H9 (cell line): ENCODE data around the gene LPP. TPM values are rescaled to one million over a fixed set of nuclear protein-coding genes. Genes with fewer than 3 reads are reported as not detected.

Experiments used
- DNase-seq: peaks from one replicate; pipeline ENCODE4 v3.0.0-alpha.2; 2017
- H2AFZ ChIP-seq: one replicate; pipeline ENCODE4 v1.6.1; 2013; ENCODE audit warnings: mild to moderate bottlenecking, low read length, control low read depth, moderate library complexity
- H2AK5ac ChIP-seq: 2 replicates; pipeline ENCODE4 v1.6.1; 2013; ENCODE audit warnings: low read length, control low read depth, mixed read lengths; ENCODE audit not compliant: insufficient read length
- H2BK120ac ChIP-seq: one replicate; pipeline ENCODE4 v1.6.1; 2013; ENCODE audit warnings: low read depth, mild to moderate bottlenecking, low read length, control low read depth, inconsistent platforms; ENCODE audit not compliant: poor library complexity, severe bottlenecking
- H2BK12ac ChIP-seq: 2 replicates; pipeline ENCODE4 v1.6.1; 2013; ENCODE audit warnings: low read length, control low read depth, mixed read lengths, low read depth; ENCODE audit not compliant: insufficient read length
- H2BK15ac ChIP-seq: 2 replicates; pipeline ENCODE4 v1.6.1; 2013; ENCODE audit warnings: low read depth, low read length, control low read depth
- H2BK20ac ChIP-seq: one replicate; pipeline ENCODE4 v1.6.1; 2013; ENCODE audit warnings: low read depth, mild to moderate bottlenecking, low read length, control low read depth, inconsistent platforms; ENCODE audit not compliant: poor library complexity, severe bottlenecking
- H2BK5ac ChIP-seq: 2 replicates; pipeline ENCODE4 v1.6.1; 2013; ENCODE audit warnings: low read length, control low read depth, mixed read lengths; ENCODE audit not compliant: insufficient read length
- H3K14ac ChIP-seq: 2 replicates; pipeline ENCODE4 v1.6.1; 2013; ENCODE audit warnings: low read length, control low read depth; ENCODE audit not compliant: insufficient read depth
- H3K18ac ChIP-seq: 2 replicates; pipeline ENCODE4 v1.6.1; 2013; ENCODE audit warnings: low read depth, mild to moderate bottlenecking, mixed read lengths, low read length, control low read depth; ENCODE audit not compliant: insufficient read length
- H3K23ac ChIP-seq: 2 replicates; pipeline ENCODE4 v1.6.1; 2013; ENCODE audit warnings: low read length, control low read depth, mixed read lengths, low read depth; ENCODE audit not compliant: insufficient read length
- H3K23me2 ChIP-seq: 2 replicates; pipeline ENCODE4 v1.6.1; 2013; ENCODE audit warnings: low read depth, mild to moderate bottlenecking, mixed read lengths, low read length, control low read depth; ENCODE audit not compliant: insufficient read length, poor library complexity, severe bottlenecking
- H3K27ac ChIP-seq: 2 replicates; pipeline ENCODE4 v1.5.1; 2013; ENCODE audit warnings: low read length, control low read depth, mixed read lengths, low read depth; ENCODE audit not compliant: insufficient read length
- H3K27me3 ChIP-seq: 2 replicates; pipeline ENCODE4 v1.6.1; 2013; ENCODE audit warnings: low read length, control low read depth, inconsistent platforms; ENCODE audit not compliant: insufficient read depth
- H3K4ac ChIP-seq: 2 replicates; pipeline ENCODE4 v1.6.1; 2013; ENCODE audit warnings: low read depth, mild to moderate bottlenecking, control low read depth, inconsistent platforms, low read length, moderate library complexity
- H3K4me1 ChIP-seq: 2 replicates; pipeline ENCODE4 v1.6.1; 2013; ENCODE audit warnings: low read length, control low read depth, inconsistent platforms; ENCODE audit not compliant: insufficient read depth
- H3K4me2 ChIP-seq: 2 replicates; pipeline ENCODE4 v1.6.1; 2013; ENCODE audit warnings: low read length, control low read depth, mixed read lengths; ENCODE audit not compliant: insufficient read length, insufficient read depth
- H3K56ac ChIP-seq: 2 replicates; pipeline ENCODE4 v1.6.1; 2013; ENCODE audit warnings: low read depth, mild to moderate bottlenecking, mixed read lengths, low read length, control low read depth; ENCODE audit not compliant: insufficient read length
- H3K79me1 ChIP-seq: 2 replicates; pipeline ENCODE4 v1.6.1; 2013; ENCODE audit warnings: low read depth, mild to moderate bottlenecking, moderate library complexity, low read length, control low read depth, inconsistent platforms; ENCODE audit not compliant: insufficient read depth, poor library complexity, severe bottlenecking
- H3K79me2 ChIP-seq: 2 replicates; pipeline ENCODE4 v1.6.1; 2013; ENCODE audit warnings: low read length, control low read depth, inconsistent platforms; ENCODE audit not compliant: insufficient read depth
- H3K9ac ChIP-seq: 2 replicates; pipeline ENCODE4 v1.6.1; 2013; ENCODE audit warnings: low read length, control low read depth, mixed read lengths; ENCODE audit not compliant: insufficient read length; ENCODE audit errors: extremely low read depth
- H3K9me3 ChIP-seq: one replicate; pipeline ENCODE4 v1.6.1; 2013; ENCODE audit warnings: low read depth, low read length, inconsistent platforms; ENCODE audit not compliant: control insufficient read depth
- H3T11ph ChIP-seq: one replicate; pipeline ENCODE4 v1.6.1; 2013; ENCODE audit warnings: mild to moderate bottlenecking, low read length, control low read depth, inconsistent platforms
- H4K20me1 ChIP-seq: one replicate; pipeline ENCODE4 v1.6.1; 2013; ENCODE audit not compliant: control insufficient read depth, insufficient read length, insufficient read depth
- H4K5ac ChIP-seq: 2 replicates; pipeline ENCODE4 v1.6.1; 2013; ENCODE audit warnings: low read depth, mild to moderate bottlenecking, mixed read lengths, low read length, control low read depth; ENCODE audit not compliant: insufficient read length
- H4K8ac ChIP-seq: replicated peaks from 2 replicates; pipeline ENCODE4 v1.6.1; 2013; ENCODE audit warnings: low read length, control low read depth, mixed read lengths, low read depth; ENCODE audit not compliant: insufficient read length
- H4K91ac ChIP-seq: 2 replicates; pipeline ENCODE4 v1.6.1; 2013; ENCODE audit warnings: low read depth, mild to moderate bottlenecking, moderate library complexity, mixed read lengths, low read length, control low read depth; ENCODE audit not compliant: insufficient read length
- H3K27ac Mint-ChIP-seq, 3 experiments: 2 replicates in 2 of 3; 3 replicates in 1 of 3; pipeline ENCODE4 v1.8.0; 2020 to 2021; ENCODE audit warnings: mixed read lengths in 3 of 3, mild to moderate bottlenecking in 1 of 3, moderate library complexity in 1 of 3
- H3K27me3 Mint-ChIP-seq: 2 replicates; pipeline ENCODE4 v1.8.0; 2021; ENCODE audit warnings: low read depth, mild to moderate bottlenecking, moderate library complexity, mixed read lengths
- H3K36me3 Mint-ChIP-seq, 3 experiments: 2 replicates in 2 of 3; 3 replicates in 1 of 3; pipeline ENCODE4 v1.8.0; 2020 to 2021; ENCODE audit warnings: low read depth in 3 of 3, mixed read lengths in 3 of 3; ENCODE audit not compliant: insufficient read depth in 1 of 3
- H3K4me1 Mint-ChIP-seq, 2 experiments: 2 replicates each; pipeline ENCODE4 v1.8.0; 2020; ENCODE audit warnings: mixed read lengths in 2 of 2
- H3K4me3 Mint-ChIP-seq, 2 experiments: 2 replicates in 1 of 2; 3 replicates in 1 of 2; pipeline ENCODE4 v1.8.0; 2020 to 2021; ENCODE audit warnings: mild to moderate bottlenecking in 2 of 2, mixed read lengths in 2 of 2, moderate library complexity in 1 of 2
- H3K9me3 Mint-ChIP-seq, 2 experiments: 2 replicates in 1 of 2; 3 replicates in 1 of 2; pipeline ENCODE4 v1.8.0; 2020; ENCODE audit warnings: mild to moderate bottlenecking in 2 of 2, mixed read lengths in 2 of 2, moderate library complexity in 1 of 2
- CTCF ChIP-seq: fragments of 200-600 bp; sonication (generic); conservative IDR thresholded peaks from 3 replicates; pipeline ENCODE4 v1.8.0; 2021; ENCODE audit warnings: antibody characterized with exemption, mild to moderate bottlenecking
- WGBS: extraction: QIAGEN DNeasy Blood & Tissue Kit; methylation state at CpG from one replicate; pipeline ENCODE4 v1.1.7; 2013; ENCODE audit warnings: missing lambda C conversion rate, low lambda C conversion rate, mixed read lengths; ENCODE audit not compliant: insufficient read length; ENCODE audit errors: extremely low coverage; 5-methylcytosine and 5-hydroxymethylcytosine counted together
- total RNA-seq: library from RNA; stranded (reverse); gene quantifications from 2 replicates; pipeline ENCODE4 v1.2.1, GENCODE V29; 2021

LPP gene
- total RNA-seq, 1 experiment from 2014 or later: 64.6 TPM

GRCh38 chr3:188518835-188519452 is 365.0 kb downstream of the LPP start:
- H3K23me2 ChIP-seq: no peaks in the 10 kb centered on the region
- H3K4ac ChIP-seq: no peak overlapping the region
- H3K9me3 ChIP-seq: no peaks in the 10 kb centered on the region
- no peak overlapping the region for H2BK15ac ChIP-seq
- no peak overlapping the region for H3K56ac ChIP-seq
- no peaks in the 10 kb centered on the region for H3K27me3 ChIP-seq
- no peaks in the 10 kb centered on the region for H3K27me3 Mint-ChIP-seq
- no peaks in the 10 kb centered on the region for H3K4me1 ChIP-seq
- no peak overlapping the region for H4K5ac ChIP-seq
- H2AFZ ChIP-seq: no peak overlapping the region
- H4K20me1 ChIP-seq: no peaks in the 10 kb centered on the region
- H3K27ac ChIP-seq: no peak overlapping the region
- no peak overlapping the region for H4K8ac ChIP-seq
- no peak for DNase-seq
- H3K4me1 Mint-ChIP-seq: peaks cover 11 to 22% of the 10 kb centered on the region in 2 experiments
- H3K79me1 ChIP-seq: peaks cover under 1% of the 10 kb centered on the region
- TF ChIP-seq CTCF: no peak
- no peak overlapping the region for H2BK20ac ChIP-seq
- no CpG with 5 or more reads among the region's 6 CpGs for WGBS
- no peak overlapping the region for H3K4me3 Mint-ChIP-seq
- no peak overlapping the region for H2BK5ac ChIP-seq
- H2AK5ac ChIP-seq: no peak overlapping the region
- no peak overlapping the region for H3T11ph ChIP-seq
- H3K9me3 Mint-ChIP-seq: 0 out of 5 replicates have a peak, but pooled peaks cover 0 to 2% of the 10 kb centered on the region in 2 experiments
- H3K23ac ChIP-seq: no peak overlapping the region
- no peaks in the 10 kb centered on the region for H3K79me2 ChIP-seq
- no peak overlapping the region for H3K9ac ChIP-seq
- no peak overlapping the region for H2BK12ac ChIP-seq
- H4K91ac ChIP-seq: no peak overlapping the region
- no peak overlapping the region for H3K27ac Mint-ChIP-seq
- no peak overlapping the region for H2BK120ac ChIP-seq
- no peak overlapping the region for H3K4me2 ChIP-seq
- H3K18ac ChIP-seq: no peak overlapping the region
- no peak overlapping the region for H3K14ac ChIP-seq
- peaks cover 0 to 5% (median 0%) of the 10 kb centered on the region in 3 experiments; a peak in 1 of 7 replicates for H3K36me3 Mint-ChIP-seq
